Skeletal muscle tissue (tissue), 4 donors: ENCODE results near the gene NDOR1. TPM values are rescaled to one million over a fixed set of nuclear protein-coding genes. Genes with fewer than 3 reads are reported as not detected.

Experiments
- H3K27ac ChIP-seq: one replicate; pipeline ENCODE4 v1.7.0; 2013; ENCODE audit warnings: mild to moderate bottlenecking, low read depth, low read length, inconsistent platforms
- H3K27me3 ChIP-seq, 3 donors: one replicate each; pipeline ENCODE4 v1.7.0; 2013; ENCODE audit warnings: low read length in 3 of 3; ENCODE audit not compliant: control insufficient read depth in 3 of 3, insufficient read depth in 3 of 3
- H3K36me3 ChIP-seq, 3 donors: one replicate each; pipeline ENCODE4 v1.7.0; 2013; ENCODE audit warnings: low read length in 3 of 3; ENCODE audit not compliant: control insufficient read depth in 3 of 3, insufficient read depth in 3 of 3
- H3K4me1 ChIP-seq, 3 donors: one replicate each; pipeline ENCODE4 v1.7.0; 2013; ENCODE audit warnings: low read length in 3 of 3, mild to moderate bottlenecking in 3 of 3; ENCODE audit not compliant: control insufficient read depth in 3 of 3, insufficient read depth in 3 of 3
- H3K4me3 ChIP-seq, 3 donors: one replicate each; pipeline ENCODE4 v1.7.0; 2013; ENCODE audit warnings: low read length in 3 of 3
- H3K9ac ChIP-seq, 3 donors: one replicate each; pipeline ENCODE4 v1.7.0; 2013; ENCODE audit warnings: low read length in 3 of 3, mild to moderate bottlenecking in 3 of 3, moderate library complexity in 2 of 3, low read depth in 1 of 3
- H3K9me3 ChIP-seq, 3 donors: one replicate each; pipeline ENCODE4 v1.7.0; 2013; ENCODE audit warnings: low read length in 3 of 3; ENCODE audit not compliant: control insufficient read depth in 3 of 3
- total RNA-seq: library from RNA; depleted of rRNA; stranded (reverse); fragments of >200 nt; gene quantifications from one replicate; pipeline ENCODE4 v1.2.3, GENCODE V29; 2014
- donor health status: Osteomylitis.

Gene NDOR1
- total RNA-seq, 1 donor from 2014 or later: 4.7 TPM

DNA sequence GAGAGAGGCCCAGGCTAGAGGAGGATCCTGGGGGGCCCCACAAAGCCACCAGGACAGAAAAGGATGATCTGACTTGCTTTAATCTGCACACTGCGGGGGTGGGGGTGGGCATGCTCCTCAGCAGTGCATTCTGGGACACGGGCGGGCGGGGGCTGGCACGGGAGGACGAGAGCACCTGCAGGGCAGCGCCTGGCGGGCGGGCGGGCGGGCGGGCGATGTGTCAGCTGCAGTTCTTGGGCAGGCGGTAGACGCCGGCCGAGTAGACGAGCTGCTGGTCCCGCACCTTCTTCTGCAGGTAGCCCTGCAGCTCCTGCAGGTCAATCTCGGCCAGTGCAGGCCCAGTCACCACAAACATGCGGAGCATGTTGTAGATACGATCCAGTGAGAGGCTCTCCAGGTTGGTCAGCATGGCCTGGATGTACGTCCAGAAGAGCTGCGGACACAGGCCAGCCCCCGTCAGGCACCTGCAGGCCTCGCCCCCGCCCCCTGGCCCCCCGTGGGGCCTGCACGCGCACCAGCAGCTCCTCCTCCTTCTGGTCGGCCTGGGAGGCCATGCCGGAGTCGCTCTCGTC lies 30.7 kb upstream of the NDOR1 start:
- Histone ChIP-seq H3K27me3 (peaks cover 27 to 46% (median 36%) of the 10 kb centered on the region in 3 donors), H3K27ac (no peak overlapping the region), H3K9ac (no peak overlapping the region), H3K36me3 (peaks cover 12 to 14% (median 13%) of the 10 kb centered on the region in 3 donors), H3K4me3 (no peak overlapping the region), H3K4me1 (peaks cover 0 to 5% (median 2%) of the 10 kb centered on the region in 3 donors), H3K9me3 (no peaks in the 10 kb centered on the region)

DNA sequence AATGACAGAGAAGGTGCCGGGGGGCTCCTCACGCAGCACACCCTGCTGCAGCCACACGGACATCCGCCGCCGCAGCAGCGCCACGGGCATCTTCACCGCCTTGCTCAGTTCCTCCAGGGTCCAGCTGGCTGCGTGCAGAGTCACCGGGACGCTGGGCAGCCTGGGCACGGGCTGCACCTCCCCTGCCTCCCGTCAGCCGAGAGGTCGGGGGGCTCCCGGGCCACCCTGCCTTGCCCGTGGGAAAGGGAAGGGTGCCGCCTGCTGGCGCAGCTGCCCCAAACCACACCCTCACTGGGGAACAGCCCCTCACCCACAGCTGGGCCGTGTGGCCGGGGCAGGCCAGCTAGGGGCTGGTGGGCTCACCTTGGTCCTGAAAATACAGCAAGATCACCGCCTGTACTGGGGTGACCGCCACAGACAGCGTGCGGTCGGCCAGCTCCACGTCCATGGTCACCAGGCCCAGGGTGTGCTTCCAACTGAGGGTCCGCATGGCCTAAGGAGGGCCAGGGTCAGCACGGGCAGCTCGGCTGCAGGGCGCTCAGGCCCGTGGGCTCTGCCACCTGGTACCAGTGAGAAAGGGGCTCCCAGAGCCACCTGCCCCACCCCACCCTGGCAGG lies 30.0 kb upstream of the NDOR1 start:
- no peak overlapping the region for H3K27ac ChIP-seq
- H3K4me1 ChIP-seq: no peaks in the 10 kb centered on the region
- no peak overlapping the region for H3K4me3 ChIP-seq
- H3K9ac ChIP-seq: no peak overlapping the region
- no peaks in the 10 kb centered on the region for H3K9me3 ChIP-seq
- peaks cover 18 to 20% (median 19%) of the 10 kb centered on the region in 3 donors for H3K36me3 ChIP-seq
- H3K27me3 ChIP-seq: peaks cover 21 to 39% (median 30%) of the 10 kb centered on the region in 3 donors

DNA sequence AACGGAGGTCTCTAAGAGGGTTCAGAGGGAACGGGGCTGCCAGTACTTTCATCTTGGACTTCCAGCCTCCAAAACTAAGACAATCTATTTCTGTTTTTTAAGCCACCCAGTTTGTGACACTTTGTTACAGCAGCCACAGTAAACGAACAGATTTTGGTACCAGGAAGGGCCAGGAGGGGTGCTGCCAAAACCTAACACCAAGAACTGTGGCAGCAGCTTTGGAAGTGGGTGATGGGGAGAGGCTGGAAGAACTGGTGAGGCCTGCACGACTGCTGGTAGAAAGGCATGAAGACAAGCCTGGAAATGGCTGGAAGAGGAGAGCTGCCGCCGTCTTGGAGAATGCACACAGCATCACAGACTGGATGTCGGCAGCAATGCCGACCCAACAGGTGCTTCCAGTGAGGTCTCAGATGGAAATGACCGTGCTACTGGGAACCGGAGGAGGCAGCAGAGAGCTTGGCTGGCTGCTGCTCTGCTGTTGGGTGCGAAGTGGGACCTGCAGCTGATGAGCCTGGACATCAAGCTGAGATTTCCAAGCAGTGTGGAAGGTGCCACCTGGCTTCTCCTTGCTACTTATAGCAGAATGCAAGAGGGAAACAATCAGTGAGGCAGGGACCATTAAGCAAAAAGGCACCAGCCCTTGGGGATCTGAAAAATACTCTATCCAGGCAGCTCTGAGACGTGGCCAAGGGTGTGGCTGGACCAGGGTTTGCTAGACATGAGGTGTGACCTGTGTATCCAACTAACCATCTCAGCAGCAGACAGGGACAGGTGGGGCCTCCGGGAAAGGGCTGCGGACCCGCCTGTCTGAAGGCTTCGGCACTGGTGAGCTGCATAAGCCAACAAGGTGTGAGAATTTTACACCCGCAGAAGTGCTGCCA lies 29.0 kb upstream of the NDOR1 start:
- H3K9ac ChIP-seq: no peak overlapping the region
- H3K27ac ChIP-seq: no peak overlapping the region
- no peak overlapping the region for H3K4me3 ChIP-seq
- peaks cover 29 to 30% (median 30%) of the 10 kb centered on the region in 3 donors for H3K36me3 ChIP-seq
- no peaks in the 10 kb centered on the region for H3K9me3 ChIP-seq
- H3K4me1 ChIP-seq: no peaks in the 10 kb centered on the region
- H3K27me3 ChIP-seq: peaks cover 11 to 28% (median 19%) of the 10 kb centered on the region in 3 donors

DNA sequence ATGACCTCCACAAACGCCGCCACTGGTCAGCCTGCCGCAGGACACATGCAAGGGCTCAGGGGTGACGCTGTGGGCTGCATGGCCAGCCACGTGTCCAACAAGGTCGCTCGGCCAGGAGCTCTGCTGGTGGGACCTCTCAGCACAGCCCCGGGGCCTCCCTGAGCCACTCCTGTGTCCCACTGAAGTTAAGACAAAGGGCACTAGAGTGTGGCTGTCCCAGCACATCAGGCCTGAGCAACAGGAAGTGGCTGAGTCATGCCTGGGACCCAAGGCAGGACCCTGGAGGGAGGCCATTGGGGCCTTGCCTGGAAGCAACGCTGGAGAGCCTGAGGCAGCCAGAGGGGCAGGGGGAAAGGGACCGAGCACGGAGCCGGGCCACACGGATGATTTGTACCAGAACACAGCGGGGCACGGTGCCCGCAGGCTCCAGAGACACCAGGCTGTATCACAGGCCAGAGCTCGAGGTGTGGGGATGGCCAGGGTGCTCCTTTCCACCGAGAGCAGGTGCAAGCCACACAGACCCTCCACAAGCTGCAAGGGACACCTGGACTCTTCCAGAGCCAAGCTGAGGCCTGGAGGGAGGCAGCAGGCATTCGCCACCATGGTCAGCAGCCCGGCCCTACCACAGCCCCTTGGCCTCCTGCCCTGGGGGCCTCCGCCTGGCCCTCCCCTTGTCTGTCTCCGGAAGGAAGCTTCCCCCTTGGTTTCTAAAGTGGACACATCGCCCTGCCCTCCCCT lies 27.1 kb upstream of the NDOR1 start:
- Histone ChIP-seq H3K4me1 (no peaks in the 10 kb centered on the region), H3K9ac (no peak overlapping the region), H3K4me3 (no peak overlapping the region), H3K27me3 (peaks cover 0 to 10% (median 4%) of the 10 kb centered on the region in 3 donors), H3K27ac (no peak overlapping the region), H3K36me3 (peaks cover 42 to 46% (median 45%) of the 10 kb centered on the region in 3 donors), H3K9me3 (no peaks in the 10 kb centered on the region)

DNA sequence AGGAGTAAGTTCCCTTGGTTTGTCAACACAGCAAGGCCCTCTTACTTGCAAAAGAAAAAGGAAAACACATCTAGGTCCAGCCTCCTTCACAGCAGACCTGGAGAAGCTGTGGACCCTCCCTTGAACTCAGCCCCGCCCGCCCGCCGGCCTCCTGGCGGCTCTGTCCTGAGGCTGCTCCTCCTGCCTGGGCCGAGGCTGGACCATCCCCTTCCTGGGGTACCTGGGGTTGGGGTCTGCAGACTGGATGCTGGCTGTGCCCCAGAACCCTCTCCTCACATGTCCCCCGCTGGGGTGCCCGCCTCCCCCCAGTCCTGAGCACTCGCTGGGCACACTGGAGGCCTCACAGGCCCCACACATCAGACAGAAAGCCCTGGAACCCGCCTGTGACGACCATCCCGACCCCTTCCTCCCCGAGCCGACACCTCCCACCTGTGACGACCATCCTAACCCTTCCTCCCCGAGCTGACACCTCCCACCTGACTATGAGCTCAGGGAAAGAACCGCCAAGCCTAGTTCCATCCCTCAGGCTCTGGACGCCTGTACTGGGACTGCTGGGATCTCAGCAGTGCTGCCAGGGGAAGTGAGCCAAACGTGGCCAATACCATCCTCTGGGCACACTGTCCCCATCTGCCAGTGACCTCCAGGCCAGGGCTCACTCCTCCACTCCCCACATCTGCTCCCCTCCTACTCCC lies 26.4 kb upstream of the NDOR1 start:
- peaks cover 0 to 3% (median 0%) of the 10 kb centered on the region in 3 donors for H3K27me3 ChIP-seq
- no peaks in the 10 kb centered on the region for H3K4me1 ChIP-seq
- H3K36me3 ChIP-seq: peaks cover 50 to 53% (median 52%) of the 10 kb centered on the region in 3 donors
- H3K27ac ChIP-seq: no peak overlapping the region
- H3K9ac ChIP-seq: no peak overlapping the region
- H3K9me3 ChIP-seq: no peaks in the 10 kb centered on the region
- H3K4me3 ChIP-seq: no peak overlapping the region

DNA sequence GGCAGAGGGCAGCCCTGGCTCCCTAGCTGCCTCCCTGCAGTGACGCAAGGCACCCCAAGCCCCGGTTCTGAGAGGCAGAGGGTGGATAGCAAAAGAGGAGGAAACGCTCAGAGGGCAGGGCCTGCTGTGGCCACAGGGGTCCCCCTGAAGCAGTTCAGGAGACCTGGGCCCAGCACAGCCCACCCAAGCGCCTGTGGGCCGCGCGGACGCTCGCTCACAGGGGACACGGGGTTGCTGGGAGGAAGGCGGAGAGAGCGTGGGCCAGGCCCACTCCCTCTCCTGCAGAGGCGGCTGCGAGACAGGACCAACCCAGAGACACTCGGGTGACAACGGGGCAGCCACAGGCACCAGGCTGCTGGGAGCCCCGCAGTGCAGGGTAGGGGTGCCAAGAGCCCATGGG lies 25.7 kb upstream of the NDOR1 start:
- Histone ChIP-seq H3K9ac (no peak overlapping the region), H3K9me3 (no peaks in the 10 kb centered on the region), H3K27me3 (no peaks in the 10 kb centered on the region), H3K36me3 (peaks cover 56 to 59% (median 57%) of the 10 kb centered on the region in 3 donors), H3K4me1 (no peaks in the 10 kb centered on the region), H3K27ac (no peak overlapping the region), H3K4me3 (no peak overlapping the region)

DNA sequence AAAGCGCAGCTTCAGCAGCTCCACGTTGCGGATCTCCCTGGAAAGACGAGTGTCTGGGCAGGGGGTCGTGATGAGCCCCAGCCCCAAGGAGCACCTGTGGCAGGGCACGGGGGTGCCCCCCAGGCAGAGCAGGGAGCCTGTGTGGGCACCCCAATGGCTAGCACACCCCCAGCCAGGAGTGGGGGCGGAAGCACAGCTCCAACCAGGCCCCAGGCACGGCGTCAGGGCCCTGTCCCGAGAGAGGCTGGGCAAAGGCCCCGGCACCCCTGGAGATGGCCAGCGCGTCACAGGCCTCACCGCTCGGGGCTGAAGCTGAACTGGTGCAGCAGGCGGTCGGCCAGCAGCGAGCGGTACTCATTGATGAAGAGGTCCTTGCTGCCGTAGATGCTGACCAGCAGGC lies 25.0 kb upstream of the NDOR1 start:
- peaks cover 57 to 64% (median 63%) of the 10 kb centered on the region in 3 donors for H3K36me3 ChIP-seq
- H3K27me3 ChIP-seq: no peaks in the 10 kb centered on the region
- no peaks in the 10 kb centered on the region for H3K9me3 ChIP-seq
- peaks cover 0 to 5% (median 0%) of the 10 kb centered on the region in 3 donors for H3K4me1 ChIP-seq
- no peak overlapping the region for H3K9ac ChIP-seq
- H3K27ac ChIP-seq: no peak overlapping the region
- H3K4me3 ChIP-seq: no peak overlapping the region

DNA sequence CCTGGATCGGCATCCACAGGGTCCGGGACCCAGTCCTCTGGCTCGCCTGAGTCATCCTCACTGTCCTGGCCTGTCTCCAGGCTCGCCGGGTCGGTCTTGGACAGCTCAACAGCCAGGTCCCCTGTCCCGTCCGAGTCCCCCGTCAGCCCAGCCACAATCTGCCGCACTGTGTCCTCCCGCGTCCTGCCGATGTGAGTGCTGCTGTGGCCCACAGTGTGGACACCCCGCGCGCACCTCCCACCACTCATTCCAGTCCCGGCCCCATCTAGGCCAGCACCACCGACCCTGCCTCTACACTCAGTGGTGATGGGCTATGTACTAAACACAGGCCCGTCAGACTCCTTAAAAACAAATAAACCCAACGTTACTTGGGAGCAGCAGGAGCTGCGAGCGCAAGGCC lies 23.8 kb upstream of the NDOR1 start:
- H3K9ac ChIP-seq: no peak overlapping the region
- no peak overlapping the region for H3K4me3 ChIP-seq
- H3K36me3 ChIP-seq: peaks cover 63 to 74% (median 73%) of the 10 kb centered on the region in 3 donors
- no peaks in the 10 kb centered on the region for H3K27me3 ChIP-seq
- no peak overlapping the region for H3K27ac ChIP-seq
- H3K4me1 ChIP-seq: peaks cover 9 to 17% (median 10%) of the 10 kb centered on the region in 3 donors
- no peaks in the 10 kb centered on the region for H3K9me3 ChIP-seq

DNA sequence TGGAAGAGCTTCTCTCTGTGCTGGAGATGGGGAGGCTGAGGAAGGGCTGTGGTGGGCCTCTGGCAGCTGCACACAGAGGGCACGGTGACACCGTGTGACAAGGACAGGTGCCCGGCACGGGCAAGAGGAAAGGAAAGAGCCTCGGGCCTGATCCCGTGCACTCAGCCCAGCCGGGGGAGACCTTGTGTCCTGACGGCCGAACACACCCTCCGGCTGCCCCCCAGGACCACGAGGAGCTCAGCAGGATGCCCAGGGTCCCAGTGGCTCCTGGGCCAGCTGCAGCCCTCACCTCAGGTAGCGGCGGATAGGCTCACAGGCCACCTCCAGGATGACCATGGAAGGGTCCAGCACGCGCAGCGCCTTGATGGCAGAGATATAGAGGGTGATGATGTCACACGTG lies 22.7 kb upstream of the NDOR1 start:
- Histone ChIP-seq H3K9ac (no peak overlapping the region), H3K9me3 (no peaks in the 10 kb centered on the region), H3K36me3 (peaks cover 60 to 83% (median 77%) of the 10 kb centered on the region in 3 donors), H3K27me3 (no peaks in the 10 kb centered on the region), H3K4me1 (peaks cover 21 to 28% (median 22%) of the 10 kb centered on the region in 3 donors), H3K27ac (no peak overlapping the region), H3K4me3 (no peak overlapping the region)
